DMS 273 (cell line): ENCODE data around the gene CPNE1.

Experiments used
- DNase-seq: peaks from one replicate; lab custom pipeline; 2025; ENCODE audit not compliant: unreplicated experiment; lab: John Stamatoyannopoulos, UW

Gene CPNE1

GRCh38 chr20:35600993-35601973 lies 63.4 kb downstream of the CPNE1 start:
- peak; percentile 91 for DNase-seq

GRCh38 chr20:35600176-35600992 lies 64.3 kb downstream of the CPNE1 start:
- DNase-seq: no peak

GRCh38 chr20:35599776-35600120 lies 65.0 kb downstream of the CPNE1 start:
- DNase-seq: no peak

GRCh38 chr20:35598899-35599775 lies 65.6 kb downstream of the CPNE1 start:
- no peak for DNase-seq

GRCh38 chr20:35598476-35598875 lies 66.2 kb downstream of the CPNE1 start:
- DNase-seq: peak; percentile 31

GRCh38 chr20:35597186-35597585 lies 67.5 kb downstream of the CPNE1 start:
- DNase-seq: no peak

- DNase-seq: no peak
These were observed 68.8 kb downstream of the CPNE1 start for GRCh38 chr20:35595901-35596300.

- DNase-seq: no peak
These were observed 69.2 kb downstream of the CPNE1 start for GRCh38 chr20:35595456-35595855.

- peak; percentile 35 for DNase-seq
These were observed 72.2 kb downstream of the CPNE1 start for GRCh38 chr20:35592339-35592974.

GRCh38 chr20:35588397-35588796 lies 76.3 kb downstream of the CPNE1 start:
- no peak for DNase-seq

GRCh38 chr20:35587436-35587835 lies 77.3 kb downstream of the CPNE1 start:
- DNase-seq: no peak

- no peak for DNase-seq
These were observed 77.8 kb downstream of the CPNE1 start for GRCh38 chr20:35586751-35587425.

- DNase-seq: no peak
These were observed 80.8 kb downstream of the CPNE1 start for GRCh38 chr20:35583636-35584560.

- DNase-seq: no peak
These were observed 81.8 kb downstream of the CPNE1 start for GRCh38 chr20:35582741-35583404.

GRCh38 chr20:35582131-35582530 lies 82.6 kb downstream of the CPNE1 start:
- DNase-seq: no peak

GRCh38 chr20:35579196-35579595 lies 85.5 kb downstream of the CPNE1 start:
- no peak for DNase-seq

- no peak for DNase-seq
These were observed 86.2 kb downstream of the CPNE1 start for GRCh38 chr20:35578469-35578868.

GRCh38 chr20:35576816-35577215 lies 87.9 kb downstream of the CPNE1 start:
- DNase-seq: no peak
